Spinal cord (tissue), 10 donors: ENCODE data around the gene GABRB1. TPM values are rescaled to one million over a fixed set of nuclear protein-coding genes. Genes with fewer than 3 reads are reported as not detected.

Source experiments
- DNase-seq, 6 donors: peaks; one replicate each; pipeline versions ENCODE4 v3.0.0 to v3.0.0-alpha.2; 2013 to 2015; ENCODE audit warnings: low spot score in 6 of 6, low read depth in 4 of 6
- H3K27ac ChIP-seq: one replicate; pipeline ENCODE4 v1.5.1; 2013; ENCODE audit warnings: low read depth, low read length, control low read depth
- H3K27me3 ChIP-seq: one replicate; pipeline ENCODE4 v1.6.1; 2013; ENCODE audit warnings: low read length; ENCODE audit not compliant: control insufficient read depth, insufficient read depth
- H3K36me3 ChIP-seq: one replicate; pipeline ENCODE4 v1.6.1; 2013; ENCODE audit warnings: low read length; ENCODE audit not compliant: control insufficient read depth, insufficient read depth
- H3K4me1 ChIP-seq: one replicate; pipeline ENCODE4 v1.6.1; 2013; ENCODE audit warnings: low read length; ENCODE audit not compliant: control insufficient read depth, insufficient read depth
- H3K4me3 ChIP-seq: one replicate; pipeline ENCODE4 v1.5.1; 2013; ENCODE audit warnings: low read depth, low read length, control low read depth
- H3K9me3 ChIP-seq: one replicate; pipeline ENCODE4 v1.6.1; 2013; ENCODE audit warnings: low read length; ENCODE audit not compliant: control insufficient read depth, insufficient read depth
- WGBS: methylation state at CpG from one replicate; pipeline ENCODE4 v1.1.5; 2013; ENCODE audit warnings: missing lambda C conversion rate; ENCODE audit not compliant: insufficient coverage; 5-methylcytosine and 5-hydroxymethylcytosine counted together
- polyA plus RNA-seq, 2 donors: library from polyadenylated mRNA; unstranded; fragments of 120-200 nt; gene quantifications; one replicate each; pipeline ENCODE4 v1.2.1, GENCODE V29; 2013; ENCODE audit not compliant: insufficient read length in 2 of 2
- total RNA-seq, 2 donors: library from RNA; depleted of rRNA in 1 of 2; stranded (reverse); fragments of 120-200 nt in 1 of 2; fragments of >200 nt in 1 of 2; gene quantifications; one replicate each; pipeline versions ENCODE4 v1.2.3 to v1.2.4, GENCODE V29; 2013 to 2014
- donor health status: healthy.

The GABRB1 gene
- total and polyA plus RNA-seq, 4 donors = 5.1 to 49.1 (median 10.3) TPM

- no peaks in the 10 kb centered on the region for H3K4me1 ChIP-seq
- no peaks in the 10 kb centered on the region for H3K36me3 ChIP-seq
- no peak overlapping the region for H3K27ac ChIP-seq
- H3K27me3 ChIP-seq = no peaks in the 10 kb centered on the region
- no peaks in the 10 kb centered on the region for H3K9me3 ChIP-seq
- DNase-seq = no peak
- no peak overlapping the region for H3K4me3 ChIP-seq
These were observed 20.9 kb upstream of the GABRB1 start for GRCh38 chr4:47010347-47010911.

GRCh38 chr4:47010912-47011446 lies 20.4 kb upstream of the GABRB1 start:
- Histone ChIP-seq H3K4me1 (no peaks in the 10 kb centered on the region), H3K27me3 (no peaks in the 10 kb centered on the region), H3K4me3 (no peak overlapping the region), H3K9me3 (no peaks in the 10 kb centered on the region), H3K36me3 (no peaks in the 10 kb centered on the region), H3K27ac (no peak overlapping the region)
- WGBS = 68% methylated on average over 2 of the region's 2 CpGs
- DNase-seq = no peak

DNA sequence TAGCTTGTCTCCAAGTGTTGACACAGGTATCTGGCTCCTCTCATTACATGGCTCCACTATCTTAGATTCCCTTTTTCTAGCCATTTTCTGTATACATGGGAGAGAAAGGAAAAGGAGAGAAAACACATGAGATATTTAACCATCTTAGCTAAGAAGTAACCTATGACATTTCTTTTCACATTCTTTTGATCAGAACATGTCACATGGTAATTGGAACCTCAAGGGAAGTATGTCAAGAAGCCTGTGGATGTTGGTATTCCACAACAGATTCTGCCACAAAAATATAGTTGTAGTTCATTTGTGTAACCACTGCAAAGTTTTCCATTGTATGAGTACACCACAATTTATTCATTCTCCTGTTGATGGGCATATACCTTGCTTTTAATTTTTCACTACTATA lies 18.7 kb upstream of the GABRB1 start:
- DNase-seq = no peak

DNA sequence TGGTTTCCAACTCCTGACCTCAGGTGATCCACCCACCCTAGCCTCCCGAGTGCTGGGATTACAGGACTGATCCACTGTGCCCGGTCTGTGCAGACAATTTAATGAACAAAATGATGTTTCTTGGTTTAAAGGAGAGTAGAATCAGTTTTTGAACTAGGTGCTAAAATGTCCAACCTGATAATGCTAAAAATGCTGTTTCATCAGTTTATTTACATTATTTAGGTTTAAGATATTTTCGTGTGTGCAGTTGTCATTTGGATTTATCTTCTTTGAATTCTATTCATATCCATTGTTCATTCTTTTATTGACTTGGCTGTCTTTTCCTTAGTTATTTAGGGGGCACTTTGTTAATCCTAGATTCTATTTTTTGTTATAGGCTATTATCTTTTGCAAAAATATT lies 18.0 kb upstream of the GABRB1 start:
- Histone ChIP-seq H3K4me3 (no peak overlapping the region), H3K36me3 (no peaks in the 10 kb centered on the region), H3K9me3 (no peaks in the 10 kb centered on the region)

More for the DNA sequence above, 18.7 kb upstream of the GABRB1 start:
- Histone ChIP-seq H3K36me3 (no peaks in the 10 kb centered on the region), H3K27ac (no peak overlapping the region), H3K4me3 (no peak overlapping the region), H3K4me1 (no peaks in the 10 kb centered on the region), H3K27me3 (no peaks in the 10 kb centered on the region), H3K9me3 (no peaks in the 10 kb centered on the region)

DNA sequence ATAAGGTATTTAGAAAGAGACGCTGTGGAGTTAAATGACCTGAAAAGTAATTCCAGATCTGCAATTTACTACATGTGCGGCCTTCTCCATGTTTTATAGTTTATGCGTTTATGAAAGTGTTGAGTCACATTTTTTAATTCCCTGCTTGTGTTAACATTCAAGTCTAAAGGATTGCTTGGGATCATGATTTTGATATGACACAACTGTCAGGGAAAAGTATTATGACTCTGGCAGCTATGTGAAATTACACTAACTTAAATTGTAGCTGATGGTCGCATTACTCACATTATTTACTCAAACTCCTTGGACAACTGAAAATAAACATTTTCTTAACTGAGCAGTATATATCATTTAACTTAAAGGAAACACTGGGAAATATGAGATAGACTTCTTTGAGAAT lies 14.3 kb upstream of the GABRB1 start:
- H3K4me3 ChIP-seq = no peak overlapping the region
- no peaks in the 10 kb centered on the region for H3K27me3 ChIP-seq
- no peaks in the 10 kb centered on the region for H3K36me3 ChIP-seq
- H3K9me3 ChIP-seq = no peaks in the 10 kb centered on the region
- DNase-seq = no peak
- no peak overlapping the region for H3K27ac ChIP-seq
- no CpG with 5 or more reads among the region's 4 CpGs for WGBS
- H3K4me1 ChIP-seq = no peaks in the 10 kb centered on the region

More for the DNA sequence above, 18.0 kb upstream of the GABRB1 start:
- no CpG with 5 or more reads among the region's 3 CpGs for WGBS
- Histone ChIP-seq H3K27ac (no peak overlapping the region), H3K4me1 (no peaks in the 10 kb centered on the region), H3K27me3 (no peaks in the 10 kb centered on the region)
- no peak for DNase-seq

DNA sequence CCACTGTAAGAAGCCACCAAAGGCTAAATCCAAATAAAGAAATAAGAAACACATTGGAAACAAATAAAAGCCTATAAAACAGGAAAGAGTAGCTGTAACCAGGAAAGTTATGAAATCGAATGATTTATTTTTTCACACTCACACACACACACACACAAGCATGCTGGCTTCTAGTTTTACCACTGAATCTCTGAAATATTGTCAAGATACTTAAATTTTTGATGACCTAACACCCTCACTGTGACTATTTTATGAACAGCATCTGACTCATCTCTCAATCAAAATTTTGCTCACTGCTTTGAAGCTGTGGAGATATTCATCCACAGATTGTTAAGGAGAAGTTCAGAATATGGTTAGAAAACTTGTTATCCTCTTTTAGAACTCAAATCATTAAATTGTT lies 13.9 kb upstream of the GABRB1 start:
- Histone ChIP-seq H3K4me1 (no peaks in the 10 kb centered on the region), H3K4me3 (no peak overlapping the region), H3K36me3 (no peaks in the 10 kb centered on the region), H3K27me3 (no peaks in the 10 kb centered on the region), H3K27ac (no peak overlapping the region), H3K9me3 (no peaks in the 10 kb centered on the region)
- DNase-seq = no peak
- WGBS = no CpG with 5 or more reads among the region's 1 CpG

DNA sequence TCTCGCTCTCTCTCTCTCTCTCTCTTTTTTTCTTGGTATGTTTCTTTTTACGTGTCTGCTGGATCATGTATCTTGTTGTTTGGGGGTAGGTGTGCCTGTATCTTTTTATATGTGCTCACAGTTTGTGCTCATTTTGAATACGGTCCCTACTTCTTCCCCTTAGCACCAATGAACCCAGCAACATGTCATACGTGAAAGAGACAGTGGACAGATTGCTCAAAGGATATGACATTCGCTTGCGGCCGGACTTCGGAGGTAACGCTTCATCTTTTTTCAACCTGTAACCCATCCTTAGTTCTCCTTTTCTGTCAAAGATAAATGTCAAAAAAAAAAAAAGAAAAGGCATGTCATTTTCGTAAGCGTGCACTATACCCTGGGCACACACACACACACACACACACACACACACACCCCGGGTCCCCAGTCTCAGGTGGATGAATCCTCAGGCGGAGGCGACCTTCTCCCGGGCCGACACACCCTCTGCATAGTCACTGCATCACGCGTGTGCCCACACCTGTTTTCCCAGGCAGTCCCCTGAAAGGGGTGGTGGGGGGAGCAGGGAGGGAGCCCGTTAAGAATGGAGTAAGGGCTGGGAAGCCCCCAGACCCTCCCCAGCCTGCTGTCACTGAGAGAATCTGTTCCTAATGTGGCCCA lies 511 bp downstream of the GABRB1 start:
- Histone ChIP-seq H3K27me3 (peaks cover 5% of the 10 kb centered on the region), H3K9me3 (no peaks in the 10 kb centered on the region), H3K36me3 (no peaks in the 10 kb centered on the region), H3K27ac (peak overlapping the region; percentile 29), H3K4me1 (peaks cover 10% of the 10 kb centered on the region), H3K4me3 (peak overlapping the region; percentile 56)
- DNase-seq = peak in 3 of 6 donors; percentile 27 to 72 (median 58)
- WGBS = 0% methylated on average over 8 of the region's 19 CpGs

- peak overlapping the region; percentile 56 for H3K4me3 ChIP-seq
- peaks cover 5% of the 10 kb centered on the region for H3K27me3 ChIP-seq
- peaks cover 10% of the 10 kb centered on the region for H3K4me1 ChIP-seq
- no peaks in the 10 kb centered on the region for H3K9me3 ChIP-seq
- peak overlapping the region; percentile 22 for H3K27ac ChIP-seq
- under 1% methylated on average over 45 of the region's 47 CpGs for WGBS
- no peaks in the 10 kb centered on the region for H3K36me3 ChIP-seq
- peak; percentile 65 to 96 (median 75) for DNase-seq
These were observed 1.2 kb downstream of the GABRB1 start for GRCh38 chr4:47032405-47033106.

DNA sequence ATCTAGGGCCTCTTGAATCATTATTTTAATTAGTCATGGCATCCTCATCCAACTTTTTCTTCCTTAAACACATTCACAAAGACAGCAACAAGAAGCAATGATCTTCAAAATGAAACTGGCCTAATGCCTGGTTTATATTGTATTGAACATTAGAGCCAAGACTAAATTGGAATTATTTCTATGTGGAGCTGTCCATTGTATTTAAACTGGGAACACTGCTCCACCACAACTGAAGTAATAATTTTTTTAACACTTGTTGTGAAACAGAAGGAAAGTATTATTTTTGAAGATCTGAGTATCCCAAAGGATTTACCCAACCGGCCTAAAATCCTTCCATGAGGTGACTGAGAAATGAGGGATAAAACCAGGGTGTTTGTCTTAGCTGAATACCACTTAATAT lies 6.9 kb downstream of the GABRB1 start:
- H3K4me3 ChIP-seq = no peak overlapping the region
- no peaks in the 10 kb centered on the region for H3K36me3 ChIP-seq
- no peaks in the 10 kb centered on the region for H3K9me3 ChIP-seq
- H3K27ac ChIP-seq = no peak overlapping the region
- no peaks in the 10 kb centered on the region for H3K27me3 ChIP-seq
- H3K4me1 ChIP-seq = no peaks in the 10 kb centered on the region
- DNase-seq = no peak
- no CpG with 5 or more reads among the region's 1 CpG for WGBS
